Measurements from ENCODE around the gene MT2A. TPM values are rescaled to one million over a fixed set of nuclear protein-coding genes. Genes with fewer than 3 reads are reported as not detected.
A peak's percentile ranks its signal among the peaks of the same experiment; 100 is the strongest.

The MT2A gene
- total RNA-seq, 6 experiments from 2014 or later, result 946 to 4,033 (median 2,228) TPM

DNA sequence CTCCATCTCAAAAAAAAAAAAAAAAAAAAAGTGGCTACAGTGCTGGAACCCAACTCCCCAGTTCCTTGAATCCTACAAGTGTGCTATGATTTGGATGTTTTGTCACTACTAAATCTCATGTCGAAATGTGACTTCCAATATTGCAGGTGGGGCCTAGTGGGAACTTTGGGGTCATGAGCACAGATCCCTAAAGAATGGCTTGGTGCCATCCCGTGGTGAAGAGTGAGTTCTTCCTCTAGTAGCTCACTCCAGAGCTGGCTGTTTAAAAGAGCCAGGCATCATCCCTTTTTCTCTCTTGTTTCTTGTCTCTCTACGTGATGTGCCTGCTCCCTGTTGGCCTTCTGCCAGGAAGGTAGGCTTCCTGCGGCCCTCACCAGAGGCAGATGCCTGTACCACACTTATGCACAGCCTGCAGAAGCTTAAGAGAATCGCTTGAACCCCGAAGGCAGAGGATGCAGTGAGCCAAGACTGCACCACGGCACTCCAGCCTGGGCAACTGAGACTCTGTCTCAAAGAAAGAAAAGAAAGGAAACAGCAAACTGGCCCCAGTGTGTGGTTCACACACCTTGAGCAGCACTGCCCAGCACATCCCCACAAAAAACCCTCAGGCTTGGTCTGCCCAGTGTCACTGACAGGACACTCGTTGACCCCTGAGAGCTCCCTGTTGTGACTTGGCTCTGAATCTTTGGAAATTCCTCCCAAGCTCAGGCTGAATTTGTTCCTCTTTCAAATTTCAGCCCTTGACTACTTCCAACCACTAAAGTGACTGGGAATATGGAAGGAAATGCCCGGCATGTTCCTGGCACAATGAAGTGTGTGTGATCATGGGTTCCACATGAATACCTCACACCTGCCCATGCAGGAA, 20.3 kb downstream of the MT2A start:
- peaks cover 0 to 19% (median 0%) of the 10 kb centered on the region in 4 donors for H3K4me1 ChIP-seq
- DNase-seq (no peak), ATAC-seq (no peak)
- H3K4me3 ChIP-seq, result no peak overlapping the region
- H3K36me3 ChIP-seq, result no peaks in the 10 kb centered on the region
- no peaks in the 10 kb centered on the region for H3K9me3 ChIP-seq
- H3K27ac ChIP-seq, result peak overlapping the region in 2 of 3 donors; percentile 95 to 96
- no peaks in the 10 kb centered on the region for H3K27me3 ChIP-seq
- WGBS (ENCODE audit: insufficient coverage, low coverage, low lambda C conversion rate, missing lambda C conversion rate), result 27% methylated on average over 6 of the region's 9 CpGs
- TF ChIP-seq POLR2A (IDR thresholded peaks at IDR 0.05), result no peak
- no peak for TF ChIP-seq CTCF (IDR thresholded peaks at IDR 0.05)
- intact Hi-C loops (cut with DNase I), result no loop called here

GRCh38 chr16:56629531-56629930, 21.1 kb downstream of the MT2A start:
- no peaks in the 10 kb centered on the region for H3K9me3 ChIP-seq
- DNase-seq (no peak), ATAC-seq (no peak)
- no peaks in the 10 kb centered on the region for H3K36me3 ChIP-seq
- intact Hi-C loops (cut with DNase I), result no loop called here
- H3K27ac ChIP-seq, result peak overlapping the region in 1 of 3 donors; percentile 6
- peaks cover 0 to 15% (median 0%) of the 10 kb centered on the region in 4 donors for H3K4me1 ChIP-seq
- H3K4me3 ChIP-seq, result no peak overlapping the region
- no peaks in the 10 kb centered on the region for H3K27me3 ChIP-seq
- WGBS (ENCODE audit: insufficient coverage, low coverage, low lambda C conversion rate, missing lambda C conversion rate), result 75% methylated on average over 2 of the region's 3 CpGs
- TF ChIP-seq CTCF (IDR thresholded peaks at IDR 0.05), result no peak
- no peak for TF ChIP-seq POLR2A (IDR thresholded peaks at IDR 0.05)

DNA sequence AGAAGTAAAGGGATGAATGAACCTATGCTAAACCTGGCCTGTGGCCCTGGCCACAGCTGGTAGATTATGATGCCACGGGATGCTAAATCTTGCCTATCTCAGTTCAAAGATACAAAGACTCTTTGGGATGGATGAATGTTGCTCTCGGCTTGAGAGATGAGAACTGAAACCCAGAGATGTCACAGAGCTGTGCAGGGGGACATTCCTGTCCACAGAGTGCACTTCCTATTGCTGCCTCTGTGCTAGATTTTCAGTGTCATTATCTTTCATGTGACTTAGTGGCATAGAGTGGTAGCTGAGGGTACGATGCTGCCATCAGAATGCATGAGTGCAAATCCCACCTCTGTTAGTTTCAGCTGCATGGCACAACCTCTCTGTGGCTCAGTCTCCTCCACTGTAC, 21.8 kb downstream of the MT2A start:
- ATAC-seq, result no peak
- H3K27me3 ChIP-seq, result no peaks in the 10 kb centered on the region
- TF ChIP-seq CTCF (IDR thresholded peaks at IDR 0.05) (no peak), POLR2A (IDR thresholded peaks at IDR 0.05) (no peak)
- peaks cover 0 to 11% (median 0%) of the 10 kb centered on the region in 4 donors for H3K4me1 ChIP-seq
- H3K27ac ChIP-seq, result no peak overlapping the region
- no peak overlapping the region for H3K4me3 ChIP-seq
- no peak for DNase-seq
- 67% methylated on average over 3 of the region's 3 CpGs for whole genome bisulfite sequencing (ENCODE audit: insufficient coverage, low coverage, low lambda C conversion rate, missing lambda C conversion rate)
- no peaks in the 10 kb centered on the region for H3K36me3 ChIP-seq
- H3K9me3 ChIP-seq, result no peaks in the 10 kb centered on the region
- intact Hi-C loops (cut with DNase I), result no loop called here

- ATAC-seq (no peak), DNase-seq (peak in 1 of 3 donors; percentile 27)
- no peaks in the 10 kb centered on the region for H3K9me3 ChIP-seq
- TF ChIP-seq CTCF (IDR thresholded peaks at IDR 0.05) (no peak), POLR2A (IDR thresholded peaks at IDR 0.05) (no peak)
- peak overlapping the region in 2 of 3 donors; percentile 68 to 83 for H3K27ac ChIP-seq
- intact Hi-C loops (cut with DNase I), result no loop called here
- 84% methylated on average over 10 of the region's 10 CpGs for WGBS (ENCODE audit: insufficient coverage, low coverage, low lambda C conversion rate, missing lambda C conversion rate)
- peaks cover 0 to 11% (median 0%) of the 10 kb centered on the region in 4 donors for H3K4me1 ChIP-seq
- no peaks in the 10 kb centered on the region for H3K27me3 ChIP-seq
- H3K36me3 ChIP-seq, result no peaks in the 10 kb centered on the region
- no peak overlapping the region for H3K4me3 ChIP-seq
Observed at GRCh38 chr16:56631197-56631596, 22.8 kb downstream of the MT2A start.
